Heart right ventricle (tissue), 16 donors: ENCODE results near the gene PCBP3. TPM values are rescaled to one million over a fixed set of nuclear protein-coding genes. Genes with fewer than 3 reads are reported as not detected.

Source experiments
- ATAC-seq, 8 donors: fragments of 200-7000 bp; cut with Tn5 transposase; one replicate each; pipeline ENCODE4 v1.9.1; 2020; ENCODE audit warnings: mild to moderate bottlenecking in 8 of 8, moderate library complexity in 8 of 8, moderate number of reproducible peaks in 1 of 8
- DNase-seq, 2 donors: peaks; one replicate each; pipeline ENCODE4 v3.0.0-alpha.2; 2020
- H3K27ac ChIP-seq, 10 donors: fragments of 200-600 bp; sonication (generic) in 2 of 10; one replicate each; pipeline versions ENCODE4 v1.5.0 to v1.8.0; 2020 to 2022; ENCODE audit warnings: mild to moderate bottlenecking in 3 of 10
- H3K27me3 ChIP-seq, 7 donors: fragments of 200-600 bp; one replicate each; pipeline ENCODE4 v1.8.0; 2021 to 2022; ENCODE audit warnings: mild to moderate bottlenecking in 2 of 7
- H3K36me3 ChIP-seq, 9 donors: fragments of 200-600 bp; sonication (generic) in 1 of 9; one replicate each; pipeline versions ENCODE4 v1.5.0 to v1.8.0; 2020 to 2022; ENCODE audit warnings: mild to moderate bottlenecking in 2 of 9
- H3K4me1 ChIP-seq, 9 donors: fragments of 200-600 bp; sonication (generic) in 1 of 9; one replicate each; pipeline versions ENCODE4 v1.5.0 to v1.8.0; 2020 to 2022; ENCODE audit warnings: mild to moderate bottlenecking in 4 of 9
- H3K4me3 ChIP-seq, 10 donors: fragments of 200-600 bp; sonication (generic) in 2 of 10; one replicate each; pipeline versions ENCODE4 v1.5.0 to v1.8.0; 2020 to 2022; ENCODE audit warnings: mild to moderate bottlenecking in 7 of 10, moderate library complexity in 2 of 10
- H3K9me3 ChIP-seq, 11 donors: fragments of 200-600 bp in 10 of 11; sonication (generic) in 2 of 11; one replicate each; pipeline versions ENCODE4 v1.5.0 to v1.8.0; 2013 to 2022; ENCODE audit warnings: mild to moderate bottlenecking in 2 of 11, control low read depth in 1 of 11, moderate library complexity in 1 of 11
- WGBS, 2 donors: extraction: QIAGEN DNeasy Blood & Tissue Kit; methylation state at CpG; one replicate each; pipeline ENCODE4 v1.1.7; 2013; ENCODE audit warnings: inconsistent platforms in 1 of 2; 5-methylcytosine and 5-hydroxymethylcytosine counted together
- intact Hi-C, 10 donors: fragments of 100-400 bp; cut with DNase I; formaldehyde crosslinking; loops; one replicate each; pipeline versions ENCODE4 v1.11.1 to v1.14.2; 2022
- polyA plus RNA-seq, 2 donors: library from polyadenylated mRNA; stranded (reverse); fragments of 200-250 nt; gene quantifications; one replicate each; pipeline ENCODE4 v1.2.3, GENCODE V29; 2013
- total RNA-seq, 10 donors: library from RNA; stranded (reverse); fragmentation: NEBNext Ultra II Directional in 3 of 10; extraction: Animal tissue kit (Norgen Biotek cat#: 25700) in 3 of 10; gene quantifications; one replicate each; pipeline versions ENCODE4 v1.2.1 to v1.2.4, GENCODE V29; 2021 to 2023
- TF ChIP-seq, protein P1 (sequence below), 9 donors: fragments of 200-600 bp; sonication (generic) in 2 of 9; IDR thresholded peaks; one replicate each; pipeline versions ENCODE4 v1.5.0 to v1.8.0; 2021 to 2022; ENCODE audit warnings: antibody characterized with exemption in 9 of 9, mild to moderate bottlenecking in 5 of 9, moderate library complexity in 1 of 9
- donor health status: Arrhythmogenic right ventricular cardiomyopathy.
- donor health status: ischemic (EF 13 %, LVEDD 7.1; RV severe dilation, severe dysfunction).
- donor health status: healthy with polysubstance abuse.
- donor health status: DM: no; HTN: yes; CAD: no.
- donor health status: DM: no; HTN: no; CAD: no.
- donor health status: ischemic (EF 25% LVEDD 6.9; RV normal size, moderate dysfunction).
- donor health status: ischemic (EF 25% LVEDD 5.7; RV mildly dilated, moderate dysfunction).
- donor health status: healthy.
- donor health status: DM: yes; HTN: yes; CAD: no.
- donor health status: Ischemic cardiomyopathy.
- donor health status: ischemic (EF 35%, LVEDD 5.7; RV mildly dilated, moderate dysfunction).
- donor health status: nonischemic (EF 11% LVEDD 7.7; RV severe dilation, severe dysfunction).
- donor health status: DM: yes; HTN: yes; CAD: no.
- donor health status: PGD.
- donor health status: ischemic (EF 29% LVEDD 5.4; RV normal size, mild dysfunction).
- donor health status: nonischemic (EF 23%, LVEDD 6.1; RV moderate dilation, normal function).

Gene PCBP3
- total and polyA plus RNA-seq, 12 donors: 0.25 to 11.3 (median 1.2) TPM

DNA sequence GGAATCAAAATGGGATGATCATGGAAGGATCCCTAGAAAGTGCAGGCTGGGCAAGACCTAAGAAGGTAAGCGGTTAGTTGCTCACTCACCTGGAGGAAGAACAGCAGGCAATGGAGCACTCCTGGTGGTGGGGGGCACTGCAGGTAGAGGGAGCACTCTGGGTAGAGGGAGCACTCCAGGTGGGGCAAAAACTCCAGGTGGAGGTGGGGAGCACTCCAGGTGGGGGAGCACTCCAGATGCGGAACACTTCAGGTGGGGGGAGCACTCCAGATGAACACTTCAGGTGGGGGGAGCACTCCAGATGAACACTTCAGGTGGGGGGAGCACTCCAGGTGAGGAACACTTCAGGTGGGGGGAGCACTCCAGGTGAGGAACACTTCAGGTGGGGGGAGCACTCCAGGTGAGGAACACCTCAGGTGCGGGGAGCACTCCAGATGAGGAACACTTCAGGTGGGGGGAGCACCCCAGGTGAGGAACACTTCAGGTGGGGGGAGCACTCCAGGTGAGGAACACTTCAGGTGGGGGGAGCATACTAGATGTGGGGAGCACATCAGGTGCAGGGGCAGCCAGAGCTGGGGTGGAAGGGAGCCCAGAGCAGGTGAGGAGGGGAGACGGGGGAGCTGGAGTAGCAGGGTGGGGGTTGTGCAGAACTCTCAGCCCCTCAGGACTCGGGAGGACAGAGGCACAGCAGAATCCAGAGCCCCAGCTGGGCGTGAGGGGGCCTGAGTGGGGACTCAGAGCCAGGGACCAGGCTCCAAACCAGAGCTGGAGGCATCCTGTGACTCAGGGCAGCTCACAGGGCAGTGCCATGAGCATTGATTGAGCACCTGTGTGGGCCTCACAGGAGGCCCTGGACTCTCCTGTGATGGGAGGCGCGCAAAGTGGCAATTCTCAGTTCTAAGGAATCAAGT, 300.4 kb downstream of the PCBP3 start:
- Histone ChIP-seq H3K36me3 (no peaks in the 10 kb centered on the region), H3K27me3 (peaks cover 0 to 4% (median 0%) of the 10 kb centered on the region in 7 donors), H3K4me3 (no peak overlapping the region), H3K9me3 (no peaks in the 10 kb centered on the region), H3K4me1 (peaks cover 0 to 7% (median 3%) of the 10 kb centered on the region in 9 donors), H3K27ac (no peak overlapping the region)
- no peak for ATAC-seq
- TF ChIP-seq, protein P1, sequence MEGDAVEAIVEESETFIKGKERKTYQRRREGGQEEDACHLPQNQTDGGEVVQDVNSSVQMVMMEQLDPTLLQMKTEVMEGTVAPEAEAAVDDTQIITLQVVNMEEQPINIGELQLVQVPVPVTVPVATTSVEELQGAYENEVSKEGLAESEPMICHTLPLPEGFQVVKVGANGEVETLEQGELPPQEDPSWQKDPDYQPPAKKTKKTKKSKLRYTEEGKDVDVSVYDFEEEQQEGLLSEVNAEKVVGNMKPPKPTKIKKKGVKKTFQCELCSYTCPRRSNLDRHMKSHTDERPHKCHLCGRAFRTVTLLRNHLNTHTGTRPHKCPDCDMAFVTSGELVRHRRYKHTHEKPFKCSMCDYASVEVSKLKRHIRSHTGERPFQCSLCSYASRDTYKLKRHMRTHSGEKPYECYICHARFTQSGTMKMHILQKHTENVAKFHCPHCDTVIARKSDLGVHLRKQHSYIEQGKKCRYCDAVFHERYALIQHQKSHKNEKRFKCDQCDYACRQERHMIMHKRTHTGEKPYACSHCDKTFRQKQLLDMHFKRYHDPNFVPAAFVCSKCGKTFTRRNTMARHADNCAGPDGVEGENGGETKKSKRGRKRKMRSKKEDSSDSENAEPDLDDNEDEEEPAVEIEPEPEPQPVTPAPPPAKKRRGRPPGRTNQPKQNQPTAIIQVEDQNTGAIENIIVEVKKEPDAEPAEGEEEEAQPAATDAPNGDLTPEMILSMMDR (IDR thresholded peaks at IDR 0.05): no peak
- intact Hi-C loops: no loop called here
- no peak for DNase-seq
- WGBS, 2 donors: 74 to 87% methylated on average over 8 of the region's 8 CpGs

DNA sequence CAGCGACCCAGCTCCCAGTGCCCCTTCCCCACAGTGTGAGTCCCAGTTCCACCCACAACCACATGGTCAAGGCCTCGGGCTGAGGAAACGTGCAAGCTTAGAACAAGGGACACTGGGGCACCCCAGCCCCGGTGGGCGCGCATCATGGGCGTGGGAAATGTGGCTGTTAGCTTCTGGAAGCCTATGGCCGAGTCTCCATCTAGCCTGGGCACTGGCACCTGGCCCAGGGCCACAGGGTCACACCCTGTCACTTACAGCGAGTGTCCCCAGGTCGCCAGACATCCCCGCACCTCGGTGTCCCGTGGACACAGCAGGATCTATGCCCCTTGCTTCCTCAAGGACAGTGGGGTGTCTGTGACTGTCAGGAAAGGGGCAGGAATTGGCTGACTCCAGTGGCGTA, 301.1 kb downstream of the PCBP3 start:
- WGBS, 2 donors: 88 to 89% methylated on average over 14 of the region's 14 CpGs
- no peak for DNase-seq

DNA sequence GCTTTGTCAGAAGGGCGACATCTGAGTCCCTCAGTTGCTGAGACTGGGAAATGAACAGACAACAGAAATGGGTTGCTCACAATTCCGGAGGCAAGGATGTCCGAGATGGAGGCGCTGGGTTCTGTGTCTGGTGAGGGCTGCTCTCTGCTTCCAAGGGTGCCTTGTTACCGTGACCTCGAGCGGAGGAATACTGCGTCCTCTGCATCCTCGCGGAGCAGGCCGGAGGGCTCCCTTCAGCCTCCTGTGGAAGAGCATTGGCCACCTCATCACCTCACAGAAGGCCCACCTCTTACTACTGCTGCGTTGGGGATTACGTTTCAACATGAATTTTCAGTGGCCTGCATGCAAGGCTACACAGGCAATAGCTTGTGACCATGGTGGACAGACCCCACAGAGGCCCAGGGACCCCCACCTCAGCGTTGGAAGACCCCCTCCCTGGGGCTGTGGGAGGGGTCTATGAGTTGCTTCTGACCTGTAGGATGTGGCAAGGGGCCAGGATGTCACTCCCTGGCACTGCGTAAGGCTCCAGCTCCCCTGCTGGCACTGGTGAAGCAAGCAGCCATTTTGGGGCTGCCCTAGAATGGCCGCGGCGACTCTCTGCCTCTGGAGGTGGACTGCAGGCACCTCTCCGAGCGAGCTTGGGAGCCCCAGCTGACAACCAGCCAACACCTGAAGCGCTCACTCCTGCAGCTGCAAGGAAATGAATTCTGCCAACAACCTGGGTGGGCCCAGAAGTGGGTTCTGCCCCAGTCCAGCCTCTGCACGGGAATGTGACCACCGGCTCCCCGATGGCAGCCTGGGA, 301.7 kb downstream of the PCBP3 start:
- no peak overlapping the region for H3K27ac ChIP-seq
- WGBS, 2 donors: 89 to 90% methylated on average over 24 of the region's 24 CpGs

More for the DNA sequence above, 301.1 kb downstream of the PCBP3 start:
- TF ChIP-seq, protein P1 (IDR thresholded peaks at IDR 0.05): no peak
- ATAC-seq: no peak
- intact Hi-C loops: no loop called here
- H3K4me1 ChIP-seq: peaks cover 0 to 14% (median 7%) of the 10 kb centered on the region in 9 donors
- H3K4me3 ChIP-seq: no peak overlapping the region
- no peaks in the 10 kb centered on the region for H3K36me3 ChIP-seq
- peaks cover 0 to 5% (median 0%) of the 10 kb centered on the region in 7 donors for H3K27me3 ChIP-seq
- no peaks in the 10 kb centered on the region for H3K9me3 ChIP-seq
- H3K27ac ChIP-seq: no peak overlapping the region

DNA sequence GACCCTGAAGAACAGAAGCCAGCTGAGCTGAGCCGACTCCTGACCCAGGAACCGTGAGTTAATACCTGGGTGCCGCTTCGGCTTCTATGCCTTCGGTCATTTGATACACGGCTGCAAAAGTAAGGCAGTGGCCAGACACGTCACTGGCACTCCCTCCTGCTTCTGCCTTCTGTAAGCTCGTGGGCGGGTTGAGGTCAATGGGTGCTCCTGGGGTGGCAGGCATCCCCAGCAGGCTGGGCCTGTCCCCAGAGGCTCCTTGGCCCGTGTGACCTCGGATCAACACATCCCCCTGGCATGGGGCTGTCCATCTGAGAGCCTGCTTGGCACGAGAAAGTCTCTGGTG, 302.3 kb downstream of the PCBP3 start:
- Histone ChIP-seq H3K4me1 (peaks cover 0 to 26% (median 12%) of the 10 kb centered on the region in 9 donors), H3K36me3 (no peaks in the 10 kb centered on the region), H3K27ac (no peak overlapping the region), H3K4me3 (no peak overlapping the region), H3K9me3 (no peaks in the 10 kb centered on the region), H3K27me3 (peaks cover 0 to 12% (median 0%) of the 10 kb centered on the region in 7 donors)
- ATAC-seq (no peak), DNase-seq (no peak)
- TF ChIP-seq, protein P1 (IDR thresholded peaks at IDR 0.05): no peak
- intact Hi-C loops: no loop called here
- WGBS, 2 donors: 90% methylated on average over 12 of the region's 12 CpGs

More for the DNA sequence above, 301.7 kb downstream of the PCBP3 start:
- Histone ChIP-seq H3K27me3 (peaks cover 0 to 12% (median 0%) of the 10 kb centered on the region in 7 donors), H3K36me3 (no peaks in the 10 kb centered on the region), H3K4me1 (peaks cover 0 to 20% (median 8%) of the 10 kb centered on the region in 9 donors), H3K4me3 (no peak overlapping the region), H3K9me3 (no peaks in the 10 kb centered on the region)
- DNase-seq (no peak), ATAC-seq (no peak)
- intact Hi-C loops: no loop called here
- TF ChIP-seq, protein P1 (IDR thresholded peaks at IDR 0.05): no peak
